ENCODE measurements around the gene SORCS1.

The SORCS1 gene

GRCh38 chr10:106830006-106830405, 334.5 kb downstream of the SORCS1 start:
- in situ Hi-C loops (cut with MboI; ENCODE audit: low sequenced_read_pairs): no loop called here

- in situ Hi-C loops (cut with MboI; ENCODE audit: low sequenced_read_pairs): no loop called here
These were observed 337.8 kb downstream of the SORCS1 start for GRCh38 chr10:106826716-106827115.

- in situ Hi-C loops (cut with MboI; ENCODE audit: low sequenced_read_pairs): no loop called here
These were observed 338.7 kb downstream of the SORCS1 start for GRCh38 chr10:106825576-106826364.

- in situ Hi-C loops (cut with MboI; ENCODE audit: low sequenced_read_pairs): no loop called here
These were observed 343.9 kb downstream of the SORCS1 start for GRCh38 chr10:106820579-106820978.

DNA sequence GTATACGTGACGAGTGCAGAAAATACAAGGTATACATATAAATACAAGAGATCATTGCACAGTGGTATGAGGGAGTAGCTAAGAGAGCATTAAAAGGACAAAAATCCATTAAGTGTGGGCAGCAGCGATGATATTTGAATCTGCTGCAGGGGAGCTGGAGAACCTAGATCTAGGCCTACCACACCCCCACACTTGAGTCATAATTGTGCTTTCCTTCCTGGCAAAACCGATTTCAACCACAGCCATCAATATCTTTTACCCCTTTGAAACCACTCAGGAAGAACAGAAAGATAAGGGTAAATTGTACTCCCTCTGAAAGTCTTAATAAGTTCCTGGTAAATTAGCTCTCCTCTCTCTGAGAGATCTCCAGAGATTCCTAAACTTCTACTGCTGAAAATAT, 345.0 kb downstream of the SORCS1 start:
- in situ Hi-C loops (cut with MboI; ENCODE audit: low sequenced_read_pairs): no loop called here

- in situ Hi-C loops (cut with MboI; ENCODE audit: low sequenced_read_pairs): no loop called here
These were observed 348.0 kb downstream of the SORCS1 start for GRCh38 chr10:106816318-106817085.

- in situ Hi-C loops (cut with MboI; ENCODE audit: low sequenced_read_pairs): no loop called here
These were observed 349.0 kb downstream of the SORCS1 start for GRCh38 chr10:106815427-106816043.

DNA sequence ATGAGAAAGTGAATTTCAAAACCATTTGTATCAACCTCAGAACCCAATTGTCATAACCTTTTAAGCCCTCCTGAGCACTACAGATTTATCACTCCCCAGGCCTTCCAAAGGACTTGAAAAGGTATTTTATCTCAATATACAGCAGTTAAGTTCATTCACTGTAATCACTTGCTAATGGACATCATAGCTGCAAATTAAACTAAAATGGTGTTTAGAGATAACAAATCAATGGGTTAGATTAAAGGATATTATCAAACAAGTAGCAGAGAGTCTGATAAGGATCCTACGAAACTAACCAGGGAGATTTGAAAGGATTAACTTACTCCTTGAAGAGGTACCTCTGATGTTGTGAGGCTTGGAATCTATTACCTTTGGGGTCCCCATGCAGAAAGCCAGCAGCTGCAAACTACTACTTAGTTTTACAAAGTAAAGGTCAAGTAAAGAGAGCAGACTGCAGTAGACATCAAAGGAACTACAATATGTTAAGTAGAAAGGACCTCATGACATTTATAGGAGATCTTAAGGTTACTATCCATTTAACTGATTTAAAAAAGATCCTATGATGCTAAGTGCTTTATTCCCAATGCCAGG, 359.4 kb downstream of the SORCS1 start:
- in situ Hi-C loops (cut with MboI; ENCODE audit: low sequenced_read_pairs): no loop called here

DNA sequence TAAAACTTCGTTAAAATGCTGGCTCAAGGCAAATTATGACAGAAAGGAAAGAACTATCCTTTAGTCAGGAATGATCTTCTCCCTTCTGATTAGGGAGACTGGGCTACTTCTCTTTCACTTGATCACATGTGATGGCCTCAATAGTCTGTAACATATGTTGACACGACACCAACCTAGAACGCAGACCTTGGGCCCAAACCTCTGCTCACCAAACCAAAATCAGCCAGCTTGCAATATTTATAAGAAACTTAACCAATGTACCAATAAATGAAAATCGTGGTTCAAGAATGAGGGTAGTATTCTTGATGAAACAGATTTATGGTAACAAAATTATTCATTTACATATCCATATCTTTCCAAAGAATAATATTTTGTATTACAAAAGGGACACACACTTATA, 361.6 kb downstream of the SORCS1 start:
- in situ Hi-C loops (cut with MboI; ENCODE audit: low sequenced_read_pairs): no loop called here

GRCh38 chr10:106799776-106800175, 364.7 kb downstream of the SORCS1 start:
- in situ Hi-C loops (cut with MboI; ENCODE audit: low sequenced_read_pairs): no loop called here

DNA sequence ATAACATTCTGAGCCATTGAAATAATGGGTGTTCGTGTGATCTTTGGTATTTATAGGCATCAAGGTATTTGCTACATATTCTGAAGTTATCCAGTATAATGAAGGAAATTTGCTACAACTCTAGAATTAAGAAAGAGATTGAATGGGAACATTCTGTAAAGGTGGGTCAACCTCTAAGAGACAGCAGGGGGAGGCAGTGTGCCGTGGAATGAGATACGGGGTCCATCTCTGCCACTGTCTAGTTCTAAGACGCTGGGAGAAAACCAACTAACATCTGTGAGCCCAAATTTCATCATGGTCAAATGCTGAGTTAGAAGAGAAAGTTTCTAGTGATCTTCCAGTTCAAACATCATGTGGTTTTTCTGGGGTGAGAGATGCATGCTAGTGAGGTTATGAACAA, 368.9 kb downstream of the SORCS1 start:
- in situ Hi-C loops (cut with MboI; ENCODE audit: low sequenced_read_pairs): no loop called here

- in situ Hi-C loops (cut with MboI; ENCODE audit: low sequenced_read_pairs): no loop called here
These were observed 370.9 kb downstream of the SORCS1 start for GRCh38 chr10:106793617-106794016.

DNA sequence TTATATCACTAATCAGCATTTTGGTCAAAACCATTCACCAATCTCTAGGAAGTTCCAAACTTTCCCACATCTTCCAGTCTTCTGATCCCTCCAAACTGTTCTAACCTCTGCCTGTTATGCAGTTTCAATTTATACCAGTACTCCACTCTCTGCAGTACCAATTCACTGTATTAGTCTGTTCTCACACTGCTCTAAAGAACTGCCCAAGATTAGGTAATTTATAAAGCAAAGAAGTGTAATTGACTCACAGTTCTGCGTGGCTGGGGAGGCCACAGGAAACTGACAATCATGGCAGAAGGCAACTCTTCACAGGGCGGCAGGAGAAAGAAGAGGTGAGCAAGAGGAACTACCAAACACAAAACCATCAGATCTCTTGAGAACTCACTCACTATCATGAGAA, 374.9 kb downstream of the SORCS1 start:
- in situ Hi-C loops (cut with MboI; ENCODE audit: low sequenced_read_pairs): no loop called here

GRCh38 chr10:106788982-106789381, 375.5 kb downstream of the SORCS1 start:
- in situ Hi-C loops (cut with MboI; ENCODE audit: low sequenced_read_pairs): no loop called here

DNA sequence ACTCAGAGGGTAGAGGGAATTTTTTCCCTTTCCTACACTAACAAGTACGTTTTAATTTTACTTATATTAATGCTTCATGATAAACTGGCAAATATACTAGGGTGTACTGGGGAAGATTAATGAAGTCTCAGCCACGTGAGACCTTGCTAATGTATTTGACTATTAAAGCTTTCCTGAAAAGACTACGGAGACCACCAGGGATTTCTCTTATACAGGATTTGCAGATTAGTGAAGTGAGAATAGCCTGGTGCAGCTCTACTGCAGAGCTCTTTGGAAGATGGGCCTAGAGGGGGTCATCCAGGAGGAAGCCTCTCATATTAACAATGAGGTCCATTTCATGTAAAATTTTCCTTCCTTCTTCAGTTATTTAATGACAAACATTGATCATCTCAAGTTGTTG, 379.0 kb downstream of the SORCS1 start:
- in situ Hi-C loops (cut with MboI; ENCODE audit: low sequenced_read_pairs): no loop called here

DNA sequence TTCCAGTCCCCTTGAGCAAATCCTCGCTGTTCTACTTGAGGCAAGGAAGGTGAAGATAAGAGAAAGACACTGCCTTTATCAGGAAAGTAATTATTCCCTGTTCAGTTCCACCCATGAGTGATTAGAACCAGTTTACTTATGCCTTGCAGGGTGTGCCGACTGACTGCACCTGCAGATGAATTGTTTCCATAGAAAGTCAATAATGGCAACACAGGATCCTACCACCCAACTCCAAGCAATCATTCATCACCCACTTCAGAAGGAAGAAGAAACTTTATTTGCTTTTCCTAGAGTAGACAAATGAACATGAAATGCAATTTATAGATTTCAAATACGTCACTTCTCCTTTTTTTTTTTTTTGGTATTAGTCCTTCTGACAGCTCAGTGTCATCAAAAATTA, 383.9 kb downstream of the SORCS1 start:
- in situ Hi-C loops (cut with MboI; ENCODE audit: low sequenced_read_pairs): no loop called here

- in situ Hi-C loops (cut with MboI; ENCODE audit: low sequenced_read_pairs): no loop called here
These were observed 386.7 kb downstream of the SORCS1 start for GRCh38 chr10:106777841-106778240.

DNA sequence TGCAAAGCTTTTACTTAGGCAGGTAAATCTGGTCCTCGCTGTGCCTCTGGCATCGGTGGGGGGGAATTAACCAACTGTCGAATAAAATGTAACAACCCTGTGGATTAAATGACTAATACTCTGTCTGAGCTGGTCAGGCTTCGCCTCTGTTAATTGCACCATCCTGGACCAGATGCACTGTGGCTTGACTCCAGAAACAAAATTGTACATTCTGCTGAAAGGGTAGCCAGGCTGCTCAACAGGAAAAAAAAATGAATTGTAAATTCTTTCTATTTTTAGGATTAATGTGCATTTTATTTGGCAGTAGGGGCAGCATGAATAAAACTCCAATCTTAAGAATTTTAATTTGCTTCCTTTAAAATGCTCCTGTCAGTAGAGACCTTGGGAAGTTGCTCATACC, 389.4 kb downstream of the SORCS1 start:
- in situ Hi-C loops (cut with MboI; ENCODE audit: low sequenced_read_pairs): no loop called here

DNA sequence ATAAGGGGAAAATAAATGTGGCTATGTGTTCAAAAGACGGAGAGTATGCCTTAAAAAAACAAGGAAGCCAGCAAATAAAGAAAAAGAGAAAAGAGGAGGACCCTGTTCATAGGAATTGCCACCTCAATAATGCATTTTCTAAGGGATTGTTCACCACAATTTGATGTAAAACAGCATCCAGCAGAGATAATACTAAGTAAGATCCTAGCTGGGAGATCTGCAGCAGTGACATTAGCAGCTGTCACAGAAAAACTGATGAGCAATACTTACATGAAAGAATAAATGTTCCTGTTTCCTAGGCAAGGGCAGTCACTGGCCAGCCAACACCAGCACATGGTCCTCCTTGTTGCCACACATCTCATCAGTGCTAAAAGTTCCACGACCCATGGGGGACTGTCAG, 391.5 kb downstream of the SORCS1 start:
- in situ Hi-C loops (cut with MboI; ENCODE audit: low sequenced_read_pairs): no loop called here

DNA sequence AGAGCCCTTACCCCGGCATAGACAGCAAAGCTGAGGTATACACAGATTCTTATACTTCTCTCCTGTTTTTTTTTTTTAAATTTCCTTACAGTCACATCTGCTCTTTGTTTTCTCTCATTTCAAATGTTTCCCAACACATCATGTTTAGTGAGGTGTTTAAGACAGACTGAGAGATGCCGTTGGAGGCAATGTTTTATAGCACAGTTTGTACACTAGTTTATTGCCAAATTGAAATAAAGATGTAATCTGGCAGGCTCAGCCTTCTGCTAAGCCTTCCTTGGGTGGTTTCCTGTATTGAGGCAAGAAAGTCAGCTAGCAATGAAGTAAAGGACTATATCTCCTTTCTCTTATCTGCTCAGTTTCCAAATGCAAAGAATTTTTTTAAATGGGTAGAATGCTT, 393.4 kb downstream of the SORCS1 start:
- in situ Hi-C loops (cut with MboI; ENCODE audit: low sequenced_read_pairs): no loop called here

- in situ Hi-C loops (cut with MboI; ENCODE audit: low sequenced_read_pairs): no loop called here
These were observed 396.3 kb downstream of the SORCS1 start for GRCh38 chr10:106768204-106768603.

GRCh38 chr10:106765928-106766327, 398.6 kb downstream of the SORCS1 start:
- in situ Hi-C loops (cut with MboI; ENCODE audit: low sequenced_read_pairs): no loop called here

All from HL-60/S4 (cell line).